ENCODE measurements around the gene BRME1. TPM values are rescaled to one million over a fixed set of nuclear protein-coding genes. Genes with fewer than 3 reads are reported as not detected.

BRME1 gene
- total and polyA plus RNA-seq, 2 of the 13 experiments (the other 11 are each of a cell fraction or from before 2014, with no cell fraction given), result 0.74 to 1.5 TPM

DNA sequence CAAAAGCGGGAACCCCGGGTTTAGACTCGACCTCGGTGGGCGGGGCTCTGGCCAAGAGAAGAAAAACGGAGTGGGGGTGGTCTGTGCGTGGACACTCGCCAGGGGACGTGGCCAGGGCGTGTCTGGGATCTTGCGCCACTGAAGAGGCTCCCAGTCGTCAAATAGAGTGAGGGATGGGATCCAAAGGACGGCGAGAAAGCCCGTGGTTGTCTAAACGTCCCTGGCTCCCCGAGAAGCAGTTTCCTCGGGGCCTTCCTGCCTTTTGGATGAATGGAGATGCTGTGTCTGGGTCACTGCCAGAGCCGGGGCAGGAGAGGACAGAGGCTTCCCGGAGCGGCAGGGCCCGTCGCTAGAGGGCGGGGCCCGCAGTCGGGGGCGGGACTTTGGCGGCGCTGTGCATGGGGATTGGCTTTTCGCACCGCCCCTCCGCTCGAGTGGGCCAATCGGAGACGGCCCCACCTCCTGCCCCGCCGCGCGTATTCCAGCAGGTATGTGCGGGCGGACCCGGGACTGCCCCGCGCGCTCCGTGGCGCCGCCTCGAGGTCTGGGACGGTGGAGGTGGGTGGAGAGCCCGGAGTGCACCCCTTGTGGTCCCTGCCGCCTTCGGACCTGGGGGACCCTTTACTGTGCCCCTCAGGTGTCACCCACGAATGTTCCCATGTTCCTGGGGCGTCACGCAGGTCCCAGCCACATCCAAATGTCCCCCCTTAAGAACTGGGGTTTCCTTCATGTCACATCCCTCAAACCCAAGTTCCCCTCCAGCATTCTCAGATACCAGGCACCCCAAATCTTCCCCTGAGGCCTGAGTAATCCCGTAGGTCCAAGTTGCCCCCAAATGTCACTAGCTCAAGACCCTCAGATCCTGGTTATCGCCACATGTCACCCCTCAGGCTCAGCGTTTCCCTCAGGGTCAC is 72.3 kb downstream of the BRME1 start:
- DNase-seq (ENCODE audit: low spot score) (peak; percentile 84), ATAC-seq (peak; percentile 94), FAIRE-seq (peak; percentile 8)
- Histone ChIP-seq H3K4me1 (ENCODE audit: insufficient read depth, low read length) (peaks cover 20% of the 10 kb centered on the region), H4K20me1 (ENCODE audit: insufficient read depth, low read length) (no peaks in the 10 kb centered on the region), H3K79me2 (ENCODE audit: insufficient read depth, low read length) (peaks cover 3% of the 10 kb centered on the region), H3K9ac (ENCODE audit: insufficient read depth, low read depth, low read length) (peak overlapping the region; percentile 71), H3K27ac (ENCODE audit: extremely low read length, insufficient read depth, low read length) (peak overlapping the region; percentile 49), H3K9me3 (ENCODE audit: low read length) (no peaks in the 10 kb centered on the region), H3K4me3 (replicated peaks in 1 of 3; ENCODE audit: insufficient read depth in 1 of 3, low read depth in 2 of 3, low read length in 3 of 3) (peak overlapping the region; percentile 49 to 74 (median 66)), H3K4me2 (ENCODE audit: low read depth, low read length) (peak overlapping the region; percentile 90), H3K27me3 (ENCODE audit: control insufficient read depth in 1 of 2, insufficient read depth in 2 of 2, low read length in 2 of 2) (no peaks in the 10 kb centered on the region), H2AFZ (ENCODE audit: low read length) (no peak overlapping the region), H3K36me3 (replicated peaks in 1 of 2; ENCODE audit: control insufficient read depth in 1 of 2, insufficient read depth in 2 of 2, low read length in 2 of 2) (no peaks in the 10 kb centered on the region; a peak in 2 of 5 replicates)
- in situ Hi-C loops (cut with HindIII; ENCODE audit: extremely low pct_ligation_motif_present, low pct_unique_long_range_greater_than_20kb) (no loop called here), intact Hi-C loops (cut with micrococcal nuclease; ENCODE audit: unreplicated experiment) (loop anchor here (2.0 to 5.0 kb wide), 2 partner anchors 36 to 49 kb away; partner anchors contain the start of gene ZSWIM4)
- no TSS peak for BruUV-seq (replicated peaks)
- 16% methylated on average over 22 of the region's 59 CpGs for WGBS (ENCODE audit: low lambda C conversion rate)
- ChIA-PET CTCF (ENCODE audit: low intra/inter-chr PET ratio, low total read pairs) (no interaction called here), POLR2A (interaction anchor here (1.4 kb wide), 1 partner anchor 29 kb away, joined by 7 read pairs; no protein-coding TSS in a partner anchor)
- no peak for TF ChIP-seq SMC3 (IDR thresholded peaks at IDR 0.05; ENCODE audit: low read length)
- no peak for TF ChIP-seq ARNT (IDR thresholded peaks at IDR 0.05)
- TF ChIP-seq, protein P1, sequence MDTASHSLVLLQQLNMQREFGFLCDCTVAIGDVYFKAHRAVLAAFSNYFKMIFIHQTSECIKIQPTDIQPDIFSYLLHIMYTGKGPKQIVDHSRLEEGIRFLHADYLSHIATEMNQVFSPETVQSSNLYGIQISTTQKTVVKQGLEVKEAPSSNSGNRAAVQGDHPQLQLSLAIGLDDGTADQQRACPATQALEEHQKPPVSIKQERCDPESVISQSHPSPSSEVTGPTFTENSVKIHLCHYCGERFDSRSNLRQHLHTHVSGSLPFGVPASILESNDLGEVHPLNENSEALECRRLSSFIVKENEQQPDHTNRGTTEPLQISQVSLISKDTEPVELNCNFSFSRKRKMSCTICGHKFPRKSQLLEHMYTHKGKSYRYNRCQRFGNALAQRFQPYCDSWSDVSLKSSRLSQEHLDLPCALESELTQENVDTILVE (CRISPR knock-in tag; IDR thresholded peaks at IDR 0.05), result 0 out of 2 replicates have a peak, but pooled peaks have one; percentile 46
- no peak for TF ChIP-seq SCMH1 (CRISPR knock-in tag; IDR thresholded peaks at IDR 0.05; ENCODE audit: borderline replicate concordance)
- TF ChIP-seq KDM5B (CRISPR knock-in tag; IDR thresholded peaks at IDR 0.05; ENCODE audit: borderline replicate concordance), result peak; percentile 56; the same call in 1 of the 2 replicates
- TF ChIP-seq ZNF350 (CRISPR knock-in tag; IDR thresholded peaks at IDR 0.05; ENCODE audit: borderline replicate concordance, low read depth), result 0 out of 2 replicates have a peak, but pooled peaks have one; percentile 30
- peak; percentile 21 for TF ChIP-seq HNRNPK (IDR thresholded peaks at IDR 0.05; ENCODE audit: low read depth, low read length, poor library complexity, severe bottlenecking)
- TF ChIP-seq, protein P2, sequence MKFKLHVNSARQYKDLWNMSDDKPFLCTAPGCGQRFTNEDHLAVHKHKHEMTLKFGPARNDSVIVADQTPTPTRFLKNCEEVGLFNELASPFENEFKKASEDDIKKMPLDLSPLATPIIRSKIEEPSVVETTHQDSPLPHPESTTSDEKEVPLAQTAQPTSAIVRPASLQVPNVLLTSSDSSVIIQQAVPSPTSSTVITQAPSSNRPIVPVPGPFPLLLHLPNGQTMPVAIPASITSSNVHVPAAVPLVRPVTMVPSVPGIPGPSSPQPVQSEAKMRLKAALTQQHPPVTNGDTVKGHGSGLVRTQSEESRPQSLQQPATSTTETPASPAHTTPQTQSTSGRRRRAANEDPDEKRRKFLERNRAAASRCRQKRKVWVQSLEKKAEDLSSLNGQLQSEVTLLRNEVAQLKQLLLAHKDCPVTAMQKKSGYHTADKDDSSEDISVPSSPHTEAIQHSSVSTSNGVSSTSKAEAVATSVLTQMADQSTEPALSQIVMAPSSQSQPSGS (CRISPR knock-in tag; IDR thresholded peaks at IDR 0.05), result 0 out of 2 replicates have a peak, but pooled peaks have one; percentile 29
- 0 out of 2 replicates have a peak, but pooled peaks have one; percentile 11 for TF ChIP-seq MEIS1 (CRISPR knock-in tag; IDR thresholded peaks at IDR 0.05; ENCODE audit: borderline replicate concordance)
- TF ChIP-seq, protein P3, sequence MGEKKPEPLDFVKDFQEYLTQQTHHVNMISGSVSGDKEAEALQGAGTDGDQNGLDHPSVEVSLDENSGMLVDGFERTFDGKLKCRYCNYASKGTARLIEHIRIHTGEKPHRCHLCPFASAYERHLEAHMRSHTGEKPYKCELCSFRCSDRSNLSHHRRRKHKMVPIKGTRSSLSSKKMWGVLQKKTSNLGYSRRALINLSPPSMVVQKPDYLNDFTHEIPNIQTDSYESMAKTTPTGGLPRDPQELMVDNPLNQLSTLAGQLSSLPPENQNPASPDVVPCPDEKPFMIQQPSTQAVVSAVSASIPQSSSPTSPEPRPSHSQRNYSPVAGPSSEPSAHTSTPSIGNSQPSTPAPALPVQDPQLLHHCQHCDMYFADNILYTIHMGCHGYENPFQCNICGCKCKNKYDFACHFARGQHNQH (CRISPR knock-in tag; IDR thresholded peaks at IDR 0.05), result 0 out of 2 replicates have a peak, but pooled peaks have one; percentile 30
- TF ChIP-seq, protein P4, sequence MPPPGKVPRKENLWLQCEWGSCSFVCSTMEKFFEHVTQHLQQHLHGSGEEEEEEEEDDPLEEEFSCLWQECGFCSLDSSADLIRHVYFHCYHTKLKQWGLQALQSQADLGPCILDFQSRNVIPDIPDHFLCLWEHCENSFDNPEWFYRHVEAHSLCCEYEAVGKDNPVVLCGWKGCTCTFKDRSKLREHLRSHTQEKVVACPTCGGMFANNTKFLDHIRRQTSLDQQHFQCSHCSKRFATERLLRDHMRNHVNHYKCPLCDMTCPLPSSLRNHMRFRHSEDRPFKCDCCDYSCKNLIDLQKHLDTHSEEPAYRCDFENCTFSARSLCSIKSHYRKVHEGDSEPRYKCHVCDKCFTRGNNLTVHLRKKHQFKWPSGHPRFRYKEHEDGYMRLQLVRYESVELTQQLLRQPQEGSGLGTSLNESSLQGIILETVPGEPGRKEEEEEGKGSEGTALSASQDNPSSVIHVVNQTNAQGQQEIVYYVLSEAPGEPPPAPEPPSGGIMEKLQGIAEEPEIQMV (CRISPR knock-in tag; IDR thresholded peaks at IDR 0.05; ENCODE audit: low read depth), result 0 out of 2 replicates have a peak, but pooled peaks have one; percentile 34
- TF ChIP-seq ZFY (CRISPR knock-in tag; IDR thresholded peaks at IDR 0.05), result peak; percentile 66
- no peak for TF ChIP-seq SSRP1 (CRISPR knock-in tag; IDR thresholded peaks at IDR 0.05)
